M059J (cell line): Measurements from ENCODE around the gene CAV3. TPM values are rescaled to one million over a fixed set of nuclear protein-coding genes. Genes with fewer than 3 reads are reported as not detected.

Source experiments
- DNase-seq: peaks from one replicate; pipeline ENCODE4 v3.0.0-alpha.2; 2012; ENCODE audit warnings: low read depth
- total RNA-seq: library from RNA; depleted of rRNA; stranded (reverse); fragments of >200 nt; shearing (Covaris generic); gene quantifications from 2 replicates; pipeline ENCODE4 v1.2.3, GENCODE V29; 2014; rRNA removed

CAV3 gene
- total RNA-seq, 1 experiment from 2014 or later = not detected

DNA sequence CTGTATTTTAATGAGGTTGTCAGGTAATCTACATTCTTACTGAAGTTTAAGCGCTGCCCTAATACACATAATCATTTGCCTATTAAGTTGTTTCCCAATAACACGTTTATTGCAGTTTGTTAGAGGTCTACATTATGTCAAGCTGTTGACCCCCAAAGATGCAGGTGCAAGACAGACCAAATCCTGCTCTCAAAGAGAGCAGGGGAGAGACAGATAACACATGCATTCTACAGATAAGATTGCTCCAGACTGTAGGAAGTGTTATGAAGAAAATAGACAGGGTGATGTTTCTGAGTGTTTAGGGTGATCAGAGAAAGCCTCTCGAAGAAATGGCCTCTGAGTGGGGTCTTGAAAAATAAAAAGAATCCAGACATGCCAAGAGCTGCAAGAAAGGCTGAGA lies 60.6 kb downstream of the CAV3 start:
- DNase-seq = no peak

Other genes starting within 250 kb of the CAV3 start
- gene LMCD1, start 232.0 kb upstream of the CAV3 start, total RNA-seq = 10.0 and 18.1 TPM in 2 replicates
- 0.05 TPM in 1 of 2 replicates, not detected in the other for gene SSUH2, start 89.0 kb upstream of the CAV3 start, total RNA-seq
- gene OXTR, start 35.8 kb downstream of the CAV3 start, total RNA-seq = 47.6 and 68.4 TPM in 2 replicates
- gene RAD18, start 229.7 kb downstream of the CAV3 start, total RNA-seq = 14.2 and 18.0 TPM in 2 replicates